G401 (cell line): Measurements from ENCODE around the gene PHGDH. TPM values are rescaled to one million over a fixed set of nuclear protein-coding genes. Genes with fewer than 3 reads are reported as not detected.

ENCODE experiments used
- DNase-seq: peaks from one replicate; pipeline ENCODE4 v3.0.0-alpha.2; 2015; ENCODE audit warnings: low spot score
- in situ Hi-C: cut with HindIII; loops from 2 replicates; pipeline ENCODE4 v1.10.0; 2016; ENCODE audit warnings: low sequenced_read_pairs, mixed read lengths
- total RNA-seq: library from RNA; depleted of rRNA; stranded (reverse); fragments of >200 nt; shearing (Covaris generic); gene quantifications from 2 replicates; pipeline ENCODE4 v1.2.3, GENCODE V29; 2014; rRNA removed

The PHGDH gene
- total RNA-seq, result 180 and 181 TPM in 2 replicates

DNA sequence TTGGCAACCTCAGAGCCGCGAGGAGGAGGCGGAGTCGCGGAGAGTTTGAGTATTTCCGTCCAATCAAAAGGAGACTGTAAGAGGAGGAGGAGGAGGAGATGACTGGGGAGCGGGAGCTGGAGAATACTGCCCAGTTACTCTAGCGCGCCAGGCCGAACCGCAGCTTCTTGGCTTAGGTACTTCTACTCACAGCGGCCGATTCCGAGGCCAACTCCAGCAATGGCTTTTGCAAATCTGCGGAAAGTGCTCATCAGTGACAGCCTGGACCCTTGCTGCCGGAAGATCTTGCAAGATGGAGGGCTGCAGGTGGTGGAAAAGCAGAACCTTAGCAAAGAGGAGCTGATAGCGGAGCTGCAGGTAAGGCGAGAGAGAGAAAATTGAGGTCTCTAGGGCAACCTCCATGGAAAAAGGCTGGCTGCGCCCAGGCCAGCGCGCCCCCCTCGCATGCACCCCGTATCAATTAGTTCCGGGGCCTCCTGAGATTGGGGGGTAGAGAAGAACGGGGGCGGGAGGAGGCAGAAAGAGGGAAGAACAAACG, at the start of gene PHGDH:
PHGDH (plus strand) TSS at position 131 of the 538 bp plus-strand sequence; CDS start at position 220, 89 bp downstream.
- in situ Hi-C loops, result no loop called here
- DNase-seq, result peak; percentile 51

DNA sequence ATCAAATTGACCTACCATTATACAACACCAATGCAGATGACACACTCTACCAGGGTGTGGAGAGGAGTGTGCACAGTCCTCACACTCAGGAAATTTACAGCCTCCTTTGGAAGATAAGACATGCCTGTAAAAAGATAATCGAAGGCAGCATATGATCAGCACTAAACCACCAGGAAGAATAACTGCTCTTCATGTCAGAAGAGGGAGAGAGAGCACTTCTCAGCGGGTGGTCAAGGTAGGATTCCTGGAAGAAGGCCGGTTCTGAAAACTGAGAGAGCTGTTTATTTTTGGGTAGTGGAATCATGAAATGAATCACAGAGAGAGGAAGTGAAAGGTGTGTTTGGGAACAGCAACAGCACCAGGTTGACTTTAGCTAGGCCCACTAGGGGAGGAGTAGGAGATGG, 49.7 kb upstream of the PHGDH start:
- in situ Hi-C loops, result no loop called here
- no peak for DNase-seq

DNA sequence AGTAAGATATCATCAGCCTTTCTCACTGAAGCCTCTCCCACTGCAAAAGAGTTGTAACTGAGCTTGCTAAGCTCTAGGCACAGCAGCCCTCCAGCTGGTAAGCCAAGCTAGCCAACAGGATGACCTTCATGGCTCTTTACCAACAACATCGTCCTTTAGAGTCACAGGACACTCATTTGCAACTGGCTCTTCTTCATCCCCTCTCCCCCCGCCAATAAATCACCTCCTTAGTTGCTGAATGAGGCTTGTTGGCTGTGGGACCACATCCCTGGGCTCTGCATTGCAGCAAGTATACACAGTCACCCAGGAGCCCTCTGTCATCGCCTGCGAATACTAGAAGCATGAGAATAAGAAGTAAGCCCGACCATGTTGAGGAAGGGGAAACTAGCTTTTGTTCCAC, 47.7 kb upstream of the PHGDH start:
- no peak for DNase-seq
- in situ Hi-C loops, result no loop called here

DNA sequence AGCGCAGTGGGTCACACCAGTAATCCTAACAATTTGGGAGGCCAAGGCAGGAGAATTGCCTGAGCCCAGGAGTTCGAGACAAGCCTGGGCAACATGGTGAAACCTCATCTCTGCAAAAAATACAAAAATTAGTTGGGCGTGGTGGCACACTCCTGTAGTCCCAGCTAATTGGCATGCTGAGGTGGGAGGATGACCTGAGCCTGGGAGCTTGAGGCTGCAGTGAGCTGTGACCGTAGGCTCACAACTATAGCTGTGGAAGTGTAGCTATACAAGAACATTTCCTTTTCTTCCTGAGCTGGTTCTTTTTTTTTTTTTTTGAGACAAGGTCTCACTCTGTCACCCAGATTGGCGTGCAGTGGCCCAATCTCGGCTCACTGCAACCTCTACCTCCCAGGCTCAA, 44.6 kb upstream of the PHGDH start:
- no peak for DNase-seq
- in situ Hi-C loops, result no loop called here

DNA sequence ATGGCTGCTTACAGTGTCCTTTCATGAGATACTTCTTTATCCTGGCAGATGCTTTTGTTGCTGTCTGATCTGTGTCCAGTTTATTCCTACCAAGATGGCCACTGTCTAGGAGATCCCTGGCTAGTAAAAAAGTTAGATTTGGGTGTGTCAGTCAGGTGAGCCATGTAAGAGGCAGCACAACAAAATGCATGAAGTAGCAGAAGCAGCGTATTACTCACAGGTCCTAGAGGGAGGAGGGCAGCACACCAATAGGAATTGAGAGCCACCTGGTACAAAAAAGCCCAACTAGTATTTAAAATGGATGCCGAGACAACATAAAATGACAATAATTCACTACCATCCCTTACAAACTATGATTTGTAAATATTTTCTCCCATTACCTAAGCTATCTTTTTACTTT, 40.8 kb upstream of the PHGDH start:
- in situ Hi-C loops, result no loop called here
- no peak for DNase-seq

- in situ Hi-C loops, result no loop called here
- no peak for DNase-seq
Measured at GRCh38 chr1:119673171-119673940, 38.4 kb upstream of the PHGDH start.

DNA sequence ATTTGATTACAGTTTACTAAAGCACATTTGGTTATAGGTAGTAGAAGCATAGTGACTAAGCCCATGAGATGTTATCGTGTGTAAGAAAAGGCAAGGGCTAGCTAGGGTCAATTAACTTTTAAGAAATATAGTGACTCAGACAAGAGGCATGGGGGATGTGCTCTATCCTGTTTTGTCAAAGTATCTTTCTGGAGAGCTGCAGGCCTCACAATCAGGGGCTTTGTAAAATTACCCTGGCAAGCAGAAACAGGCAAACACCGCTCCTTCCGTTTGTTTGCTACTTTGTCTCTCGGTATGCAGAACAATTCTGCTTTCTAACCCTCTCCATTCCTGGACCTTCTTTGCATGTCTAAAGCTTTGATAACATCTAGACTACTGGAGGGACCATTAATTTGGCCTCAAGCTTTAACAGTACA, 37.6 kb upstream of the PHGDH start:
- in situ Hi-C loops, result no loop called here
- DNase-seq, result no peak

DNA sequence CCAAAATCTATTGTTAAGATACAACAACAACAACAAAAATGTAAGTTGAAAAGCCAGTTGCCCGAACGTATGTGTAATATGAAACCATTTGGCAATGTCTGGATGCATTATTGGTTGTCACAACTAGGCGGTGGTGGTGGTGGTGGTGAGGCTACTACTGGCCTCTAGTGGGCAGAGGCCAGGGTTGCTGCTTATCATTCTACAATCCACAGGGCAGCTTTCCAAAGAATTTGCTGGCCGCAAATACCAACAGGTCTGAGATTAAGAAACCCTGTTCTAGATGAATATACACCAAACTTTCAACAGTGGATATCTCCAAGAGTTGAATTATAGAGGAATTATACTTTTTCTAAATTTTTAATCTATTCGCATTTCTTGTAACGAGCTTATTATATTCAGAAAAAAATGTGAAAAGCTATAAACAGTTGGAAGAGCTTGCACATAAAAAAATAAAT, 36.9 kb upstream of the PHGDH start:
- DNase-seq, result peak; percentile 10
- in situ Hi-C loops, result no loop called here

GRCh38 chr1:119675349-119676345, 36.1 kb upstream of the PHGDH start:
- in situ Hi-C loops, result no loop called here
- peak; percentile 85 for DNase-seq

DNA sequence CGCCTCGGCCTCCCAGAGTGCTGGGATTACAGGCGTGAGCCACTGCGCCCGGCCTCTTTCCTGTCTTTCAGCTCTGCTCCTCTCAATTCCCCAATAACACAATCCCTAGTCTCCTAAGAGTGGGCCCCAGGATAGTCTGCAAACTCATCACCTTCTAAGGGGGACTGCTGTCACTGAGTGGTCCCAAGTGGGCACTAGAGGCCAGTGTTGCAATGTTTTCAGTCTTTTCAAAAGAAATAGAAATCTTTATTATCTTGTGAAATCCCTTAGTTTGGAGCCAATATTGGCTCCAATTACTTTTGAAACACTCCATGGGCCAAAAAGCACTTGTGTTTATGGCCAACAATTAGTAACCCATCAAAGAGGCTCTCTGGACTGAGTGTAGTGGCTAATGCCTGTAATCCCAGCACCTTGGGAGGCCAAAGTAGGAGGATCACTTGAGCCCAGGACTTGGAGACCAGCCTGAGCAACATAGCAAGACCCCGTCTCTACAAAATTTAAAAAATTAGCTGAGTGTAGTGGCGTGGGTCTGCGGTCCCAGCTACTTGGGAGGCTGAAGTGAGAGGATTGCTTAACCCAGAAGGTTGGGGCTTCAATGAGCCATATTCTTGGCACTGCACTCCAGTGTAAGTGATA, 35.0 kb upstream of the PHGDH start:
- no peak for DNase-seq
- in situ Hi-C loops, result no loop called here

DNA sequence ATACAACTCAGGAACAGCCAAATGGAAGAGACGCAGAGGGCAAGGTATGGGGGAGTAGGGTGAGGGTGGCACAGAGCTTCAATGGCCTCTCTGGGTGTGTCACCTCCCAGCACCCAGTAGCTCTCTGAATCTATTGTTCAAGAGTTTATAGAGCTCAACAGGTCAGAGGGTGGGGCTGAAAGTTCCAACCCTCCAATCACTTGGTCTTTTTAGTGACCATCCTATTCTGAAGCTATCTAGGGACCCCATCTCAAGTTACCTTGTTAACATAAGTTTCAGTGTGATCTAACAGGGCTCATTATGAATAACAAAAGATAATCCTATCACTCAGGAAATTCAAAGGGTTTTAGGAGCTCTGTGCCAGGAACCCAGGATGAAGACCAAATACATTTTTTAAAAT, 32.5 kb upstream of the PHGDH start:
- DNase-seq, result no peak
- in situ Hi-C loops, result no loop called here

GRCh38 chr1:119680193-119680592, 31.5 kb upstream of the PHGDH start:
- in situ Hi-C loops, result no loop called here
- no peak for DNase-seq

DNA sequence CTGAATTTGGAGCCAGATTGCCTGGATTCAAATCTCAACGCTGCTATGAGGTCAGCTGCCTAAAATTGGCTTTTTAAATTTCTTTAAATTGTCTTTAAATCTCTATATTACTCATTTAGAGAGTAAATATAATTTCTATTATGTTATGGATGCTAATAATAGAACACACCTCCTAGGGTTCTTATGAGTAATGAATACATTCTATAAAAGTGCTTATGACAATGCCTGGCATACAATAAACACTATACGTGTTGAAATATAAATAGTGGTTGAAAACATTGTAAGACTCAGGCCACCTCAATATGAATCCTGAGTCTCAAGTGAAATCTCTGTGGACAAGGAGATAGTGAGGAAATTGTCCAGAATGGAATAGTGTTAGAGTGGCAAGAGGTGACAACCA, 31.0 kb upstream of the PHGDH start:
- DNase-seq, result no peak

GRCh38 chr1:119681560-119681959, 30.2 kb upstream of the PHGDH start:
- in situ Hi-C loops, result no loop called here
- no peak for DNase-seq

More for the DNA sequence above, 31.0 kb upstream of the PHGDH start:
- in situ Hi-C loops, result no loop called here

- in situ Hi-C loops, result no loop called here
Measured at GRCh38 chr1:119682141-119682540, 29.6 kb upstream of the PHGDH start.

GRCh38 chr1:119683893-119684292, 27.8 kb upstream of the PHGDH start:
- no peak for DNase-seq
- in situ Hi-C loops, result no loop called here

More at GRCh38 chr1:119682141-119682540, 29.6 kb upstream of the PHGDH start:
- DNase-seq, result no peak

DNA sequence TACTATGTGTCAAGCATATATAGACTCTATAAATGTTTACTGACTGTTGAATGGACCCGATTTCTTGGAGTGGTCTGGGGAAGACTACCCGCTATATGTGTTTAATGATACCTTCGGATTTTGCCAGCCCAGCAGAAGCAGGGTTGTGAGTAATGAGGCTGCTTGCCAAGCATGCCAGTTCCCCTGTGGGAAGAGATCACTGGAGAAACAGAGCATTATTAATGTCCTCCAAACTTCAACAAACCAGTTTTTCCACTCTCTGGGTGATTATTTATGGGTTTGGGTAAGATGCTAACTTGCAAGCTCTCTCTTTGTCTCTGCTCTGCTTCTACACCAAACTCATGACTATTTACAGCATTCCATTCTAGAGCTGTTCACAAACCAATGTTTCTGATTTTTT, 25.1 kb upstream of the PHGDH start:
- in situ Hi-C loops, result no loop called here
- no peak for DNase-seq

DNA sequence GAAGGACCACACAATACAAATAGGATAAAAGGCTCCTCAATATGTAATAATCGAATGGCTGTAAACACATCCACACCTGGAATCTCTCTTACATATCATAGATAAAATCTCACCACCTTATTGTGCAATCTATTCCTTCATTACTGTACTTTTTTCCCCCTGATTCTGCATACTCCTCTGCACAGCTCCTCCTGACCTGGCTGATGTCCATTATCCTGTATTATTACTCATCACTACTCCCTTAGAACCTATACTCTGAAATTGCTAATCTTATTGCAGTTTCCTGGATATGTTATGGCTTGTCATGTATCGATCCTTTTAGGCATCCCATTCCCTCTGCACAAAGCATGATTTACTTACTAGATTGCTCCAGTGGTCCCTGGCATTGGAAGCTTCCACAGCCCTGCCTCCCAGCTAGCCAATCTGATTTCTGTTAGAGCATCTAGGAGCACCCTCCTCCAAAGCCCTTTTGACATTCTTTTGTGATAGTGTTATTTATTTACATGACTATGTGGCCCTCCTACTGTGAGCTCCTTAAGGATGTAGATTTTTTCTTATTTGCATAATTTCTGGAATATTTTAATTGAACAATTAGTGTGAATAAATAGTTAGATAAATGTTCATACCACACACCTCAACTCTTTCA, 24.2 kb upstream of the PHGDH start:
- no peak for DNase-seq
- in situ Hi-C loops, result no loop called here

DNA sequence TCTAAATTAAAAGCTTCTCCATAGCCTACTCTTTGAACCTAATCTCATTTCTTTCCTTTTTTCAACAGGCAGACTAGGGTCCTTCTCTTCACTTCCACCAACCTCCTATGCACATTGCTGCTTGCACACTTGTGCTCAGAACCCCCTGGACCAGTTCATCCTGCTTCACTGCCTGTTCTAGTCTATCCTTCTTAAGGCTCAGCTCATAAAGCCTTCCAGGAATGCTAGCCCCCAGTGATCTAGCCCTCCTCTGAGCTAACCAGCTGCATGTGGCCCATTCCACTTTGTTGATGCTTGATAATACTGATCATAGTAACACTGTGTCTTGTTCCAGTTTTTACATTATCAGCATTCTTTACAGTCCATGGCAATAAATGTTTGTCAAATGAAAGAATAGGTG, 22.9 kb upstream of the PHGDH start:
- DNase-seq, result no peak
- in situ Hi-C loops, result no loop called here
